NT2/D1 (cell line): ENCODE data around the gene HS1BP3.

ENCODE experiments used
- DNase-seq: peaks from one replicate; pipeline ENCODE4 v3.0.0-alpha.2; 2011; ENCODE audit warnings: low read depth, low spot score
- H3K27me3 ChIP-seq: 2 replicates; pipeline ENCODE4 v1.6.0; 2011; ENCODE audit warnings: mild to moderate bottlenecking; ENCODE audit not compliant: insufficient read length, insufficient read depth
- H3K36me3 ChIP-seq: 2 replicates; pipeline ENCODE4 v1.6.1; 2011; ENCODE audit warnings: mild to moderate bottlenecking, low read length, mixed read lengths; ENCODE audit not compliant: insufficient read depth, insufficient read length
- H3K4me1 ChIP-seq: 2 replicates; pipeline ENCODE4 v1.5.1; 2011; ENCODE audit not compliant: insufficient read depth, insufficient read length
- H3K4me3 ChIP-seq: 2 replicates; pipeline ENCODE4 v1.5.1; 2011; ENCODE audit warnings: low read depth; ENCODE audit not compliant: insufficient read length
- H3K9ac ChIP-seq: 2 replicates; pipeline ENCODE4 v1.6.0; 2011; ENCODE audit warnings: low read depth; ENCODE audit not compliant: insufficient read length
- H3K9me3 ChIP-seq: 2 replicates; pipeline ENCODE4 v1.5.1; 2011; ENCODE audit warnings: mild to moderate bottlenecking, low read length; ENCODE audit not compliant: insufficient read depth
- SUZ12 ChIP-seq: IDR thresholded peaks from 2 replicates; pipeline ENCODE4 v1.6.1; 2011; ENCODE audit not compliant: insufficient read length, insufficient read depth; ENCODE audit errors: extremely low read depth
- YY1 ChIP-seq: IDR thresholded peaks from 2 replicates; pipeline ENCODE4 v1.6.1; 2011; ENCODE audit not compliant: insufficient read length, insufficient read depth
- ZNF274 ChIP-seq: IDR thresholded peaks from 2 replicates; pipeline ENCODE4 v1.6.1; 2011; ENCODE audit warnings: mild to moderate bottlenecking, low read depth, low read length

The HS1BP3 gene

DNA sequence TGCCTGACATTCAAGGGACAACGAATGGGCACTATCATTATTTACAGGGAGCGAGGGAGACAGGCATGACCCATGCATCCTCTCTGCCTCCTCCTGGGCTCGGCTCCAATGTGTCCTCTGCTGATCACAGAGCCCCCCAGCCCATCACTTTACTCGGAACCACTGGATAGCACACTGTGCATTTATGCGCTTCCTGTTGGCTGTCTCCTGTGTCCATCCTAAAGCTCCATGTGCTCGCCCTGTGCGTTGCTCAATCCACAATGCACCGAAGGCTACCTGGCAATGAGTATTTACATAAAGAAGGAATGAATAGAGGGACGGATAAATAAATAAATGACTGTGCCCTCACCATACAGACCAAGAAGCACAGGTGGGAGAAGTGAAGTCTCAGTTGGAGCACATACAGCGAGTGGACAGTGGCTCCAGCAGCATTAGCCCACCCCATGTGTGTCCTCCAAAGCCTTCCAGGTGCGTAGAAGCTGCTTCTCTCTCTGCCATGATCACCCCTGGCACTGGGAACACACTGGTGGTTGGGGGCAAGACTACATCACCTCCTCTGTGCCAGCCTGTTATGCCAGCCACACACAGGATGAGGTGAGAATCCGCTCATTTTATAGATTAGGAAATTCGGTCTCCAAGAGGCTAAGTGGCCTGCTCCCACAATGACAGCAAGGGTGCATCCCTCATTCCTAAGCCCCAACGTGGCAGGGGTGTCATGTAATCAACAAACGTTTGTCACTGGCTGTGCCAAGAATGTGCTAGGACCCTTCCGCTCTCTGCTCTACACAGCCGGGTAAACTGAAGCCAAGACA, 13.7 kb upstream of the HS1BP3 start:
- Histone ChIP-seq H3K9me3 (no peaks in the 10 kb centered on the region), H3K4me1 (peaks cover 15% of the 10 kb centered on the region), H3K4me3 (no peak overlapping the region), H3K9ac (no peak overlapping the region), H3K36me3 (no peaks in the 10 kb centered on the region), H3K27me3 (peaks cover 69% of the 10 kb centered on the region)
- no peak for DNase-seq
- no peak for TF ChIP-seq ZNF274

DNA sequence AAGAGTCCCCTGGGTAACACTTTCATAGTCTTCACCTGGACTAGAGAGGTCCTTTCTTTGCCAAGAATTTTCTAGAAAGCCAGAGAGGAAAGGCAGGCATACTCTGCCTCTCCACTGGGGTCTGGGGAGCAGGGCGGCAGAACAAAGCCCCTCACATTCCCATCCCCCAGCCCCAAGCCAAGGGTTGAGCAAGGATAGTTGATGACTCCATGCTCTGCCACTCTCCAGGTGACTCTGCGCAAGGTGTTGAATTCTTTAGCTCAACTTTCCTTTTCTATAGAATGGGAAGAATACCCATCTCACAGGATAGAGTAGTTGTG, 13.1 kb upstream of the HS1BP3 start:
- H3K9ac ChIP-seq, result no peak overlapping the region
- peaks cover 65% of the 10 kb centered on the region for H3K27me3 ChIP-seq

DNA sequence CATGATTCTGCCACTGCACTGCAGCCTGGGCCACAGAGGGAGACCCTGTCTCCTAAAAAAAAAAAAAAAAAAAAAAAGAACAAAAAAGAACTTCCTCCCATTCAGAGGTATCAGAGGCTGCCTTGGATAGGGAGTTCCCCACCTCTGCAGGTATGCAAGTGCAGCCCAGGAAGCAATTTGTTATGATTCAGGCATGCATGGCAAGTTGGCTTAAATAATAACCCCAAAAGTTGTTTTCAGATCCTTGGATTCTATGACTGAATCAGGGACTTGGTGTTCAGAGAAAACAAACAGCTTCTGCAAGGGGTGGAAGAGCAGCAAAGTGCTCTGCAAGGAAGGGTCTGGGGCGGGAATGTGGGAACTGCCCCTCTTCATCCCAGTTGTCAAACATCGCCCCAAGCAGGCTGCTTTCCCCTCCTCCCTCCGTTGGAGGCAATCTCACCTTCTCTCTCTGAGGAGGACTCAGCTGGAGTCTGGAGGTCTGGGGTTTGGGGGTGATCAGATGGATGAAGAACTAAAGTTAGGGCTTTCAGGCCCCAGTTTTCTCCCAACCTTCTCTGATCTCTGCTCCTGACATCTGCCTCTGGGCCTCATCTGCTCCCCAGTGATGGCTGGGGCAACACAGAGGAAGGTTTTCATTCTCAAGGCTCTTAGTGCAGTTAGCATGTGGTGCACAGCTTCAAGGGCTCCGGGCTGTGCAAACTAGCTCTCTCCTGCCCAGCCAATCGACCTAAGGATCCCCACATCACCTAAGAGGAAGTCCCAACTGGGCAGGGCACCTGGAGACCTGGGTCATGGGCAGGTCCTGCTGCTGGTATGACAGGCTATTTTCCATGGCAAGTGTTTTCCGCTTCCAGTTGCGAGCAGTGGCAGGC, 12.5 kb upstream of the HS1BP3 start:
- no peak for DNase-seq

More for the DNA sequence above, 13.1 kb upstream of the HS1BP3 start:
- Histone ChIP-seq H3K4me3 (no peak overlapping the region), H3K9me3 (no peaks in the 10 kb centered on the region), H3K4me1 (peaks cover 15% of the 10 kb centered on the region), H3K36me3 (no peaks in the 10 kb centered on the region)
- TF ChIP-seq SUZ12, result no peak
- no peak for TF ChIP-seq YY1
- TF ChIP-seq ZNF274, result no peak
- DNase-seq, result no peak

DNA sequence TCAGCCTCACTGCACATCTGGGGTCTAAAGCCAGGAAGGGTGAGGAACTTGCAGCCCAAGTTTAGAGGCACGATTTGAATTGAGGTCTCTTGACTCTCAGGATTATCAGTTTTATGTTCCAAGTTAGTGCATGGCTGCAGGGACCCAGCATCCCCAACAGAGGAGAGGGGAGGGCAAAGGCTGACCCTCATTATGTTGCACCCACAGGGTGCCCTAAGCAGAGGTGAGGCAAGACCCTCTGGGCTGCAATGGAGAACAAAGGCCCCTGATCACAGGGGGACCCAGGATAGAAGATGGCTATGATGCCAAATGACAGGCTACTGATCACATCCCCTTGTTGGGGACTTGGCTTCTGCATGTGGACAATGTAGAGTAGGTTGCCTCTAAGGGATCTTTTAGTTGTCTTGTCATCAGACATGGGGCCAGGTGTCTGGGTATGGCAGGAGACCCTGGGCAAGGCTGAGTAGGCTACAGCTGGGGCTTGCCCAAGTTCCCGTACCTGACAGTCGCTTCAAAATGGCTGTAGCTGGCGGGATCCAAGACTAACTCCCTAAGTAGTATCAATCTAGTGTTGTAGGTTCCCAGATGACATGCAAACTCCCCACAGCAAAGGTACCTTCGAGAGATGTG, 11.5 kb upstream of the HS1BP3 start:
- peaks cover 49% of the 10 kb centered on the region for H3K27me3 ChIP-seq
- no peak for DNase-seq
- no peaks in the 10 kb centered on the region for H3K36me3 ChIP-seq
- TF ChIP-seq ZNF274, result no peak
- no peak for TF ChIP-seq YY1
- no peak for TF ChIP-seq SUZ12
- no peak overlapping the region for H3K9ac ChIP-seq
- no peaks in the 10 kb centered on the region for H3K9me3 ChIP-seq
- H3K4me3 ChIP-seq, result no peak overlapping the region
- H3K4me1 ChIP-seq, result peaks cover 14% of the 10 kb centered on the region

More for the DNA sequence above, 12.5 kb upstream of the HS1BP3 start:
- Histone ChIP-seq H3K9me3 (no peaks in the 10 kb centered on the region), H3K4me1 (peaks cover 14% of the 10 kb centered on the region), H3K27me3 (peaks cover 59% of the 10 kb centered on the region), H3K4me3 (no peak overlapping the region), H3K9ac (no peak overlapping the region), H3K36me3 (no peaks in the 10 kb centered on the region)
- TF ChIP-seq SUZ12 (no peak), YY1 (no peak), ZNF274 (no peak)

DNA sequence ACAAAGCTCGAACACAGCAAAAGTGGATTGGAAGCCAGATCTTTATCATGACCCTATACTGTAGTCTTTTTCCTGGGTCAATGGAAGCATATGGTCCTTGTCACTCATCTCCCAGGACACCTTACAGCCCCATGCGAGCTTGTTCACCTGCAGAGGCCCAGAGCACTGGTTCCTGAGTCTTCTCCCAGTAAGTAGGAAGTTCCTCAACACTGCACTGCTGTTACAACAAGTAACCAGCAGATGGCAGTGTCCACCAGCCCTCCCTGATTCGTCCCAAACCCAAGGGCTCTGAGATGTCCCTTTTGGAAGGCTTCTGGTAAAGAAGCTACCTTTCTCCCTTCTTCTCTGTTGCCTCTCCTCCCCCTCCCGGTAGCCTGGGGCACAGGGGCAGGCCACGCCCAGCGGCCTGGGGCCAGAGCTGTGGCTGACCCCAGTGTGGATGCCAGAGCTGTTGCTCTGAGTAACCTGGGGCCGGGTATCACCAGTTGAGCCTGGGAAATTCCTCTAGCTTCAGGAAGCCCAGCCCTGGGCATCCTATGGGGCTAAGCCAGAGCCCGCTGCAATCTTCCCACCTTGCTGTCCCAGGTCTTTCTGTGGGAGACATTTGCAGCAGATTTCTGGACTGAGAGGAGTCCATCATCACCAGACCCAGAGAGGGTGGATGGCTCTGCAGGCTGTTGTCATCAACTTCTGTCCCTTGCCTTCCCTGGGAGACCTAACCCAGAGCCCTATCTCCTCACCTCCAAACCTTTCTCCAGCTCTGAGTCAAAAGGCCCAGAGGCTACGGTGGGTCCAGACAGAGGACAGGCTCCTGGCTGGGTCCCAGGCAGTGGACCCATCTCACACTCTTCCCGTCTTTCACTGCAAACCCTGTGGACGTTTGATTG, 10.8 kb upstream of the HS1BP3 start:
- Histone ChIP-seq H3K4me1 (peaks cover 14% of the 10 kb centered on the region), H3K36me3 (no peaks in the 10 kb centered on the region), H3K27me3 (peaks cover 49% of the 10 kb centered on the region), H3K4me3 (no peak overlapping the region), H3K9ac (no peak overlapping the region), H3K9me3 (no peaks in the 10 kb centered on the region)
- TF ChIP-seq ZNF274, result no peak
- no peak for TF ChIP-seq SUZ12
- no peak for TF ChIP-seq YY1
- peak; percentile 80 for DNase-seq

DNA sequence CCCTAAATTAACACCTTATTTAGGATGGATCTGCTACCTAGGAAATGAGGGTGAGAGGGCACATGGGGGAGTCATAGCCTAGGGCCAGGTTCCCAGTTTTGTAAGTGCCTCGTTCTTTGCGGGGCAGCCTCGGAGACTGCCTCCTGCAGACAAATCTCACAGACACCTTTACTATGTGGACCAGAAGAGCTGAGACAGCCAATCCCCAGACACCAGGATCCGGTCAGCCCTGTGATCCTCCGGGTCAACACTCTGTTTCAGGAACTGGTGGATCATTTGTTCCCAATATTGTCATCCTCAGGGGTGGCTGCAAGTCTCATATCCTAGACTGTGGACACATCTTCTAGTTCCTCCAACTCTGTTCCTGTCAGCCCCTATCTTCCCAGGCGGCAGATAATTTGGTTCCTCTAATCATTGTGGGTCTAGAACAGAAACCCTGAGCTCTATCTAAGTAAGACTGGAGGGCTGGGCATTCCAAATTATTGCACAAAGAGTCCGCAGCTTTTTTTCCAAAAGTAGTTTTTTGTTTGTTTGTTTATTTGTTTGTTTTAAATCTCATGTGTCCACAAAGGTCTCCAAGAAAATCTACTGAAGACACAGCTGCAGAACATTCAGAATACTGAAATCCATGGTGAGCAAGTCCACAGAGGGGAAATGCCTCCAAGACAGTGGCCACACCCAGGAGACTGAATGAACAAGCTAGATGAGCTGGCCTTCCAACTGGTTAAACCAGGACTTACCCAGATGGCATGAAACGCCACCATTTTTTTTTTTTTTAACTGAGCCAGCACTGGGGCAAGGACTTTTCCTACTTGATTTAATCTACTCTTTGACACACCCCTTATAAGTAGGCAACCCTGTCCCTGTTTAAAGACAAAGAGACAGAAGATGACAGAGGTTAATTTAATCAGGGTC, 9.9 kb upstream of the HS1BP3 start:
- TF ChIP-seq ZNF274 (no peak), YY1 (no peak), SUZ12 (no peak)
- Histone ChIP-seq H3K27me3 (peaks cover 40% of the 10 kb centered on the region), H3K4me1 (peaks cover 14% of the 10 kb centered on the region), H3K4me3 (no peak overlapping the region), H3K36me3 (no peaks in the 10 kb centered on the region), H3K9me3 (no peaks in the 10 kb centered on the region), H3K9ac (no peak overlapping the region)
- DNase-seq, result no peak
